Subcutaneous adipose tissue (tissue), 4 donors: ENCODE results near the gene PSMD14. TPM values are rescaled to one million over a fixed set of nuclear protein-coding genes. Genes with fewer than 3 reads are reported as not detected.

ENCODE experiments used
- total RNA-seq, 4 donors: library from RNA; depleted of rRNA; stranded (reverse); fragments of >200 nt; gene quantifications; one replicate each; pipeline ENCODE4 v1.1.0, GENCODE V29; 2016
- TF ChIP-seq, protein P1 (sequence below): fragments of 450-650 bp; IDR thresholded peaks from one replicate; pipeline ENCODE4 v1.5.1; 2016; ENCODE audit warnings: low read depth, mild to moderate bottlenecking, control low read depth, antibody characterized with exemption, moderate library complexity

Gene PSMD14
- total RNA-seq, 4 donors from 2014 or later: 29.9 to 73.5 (median 43.1) TPM

DNA sequence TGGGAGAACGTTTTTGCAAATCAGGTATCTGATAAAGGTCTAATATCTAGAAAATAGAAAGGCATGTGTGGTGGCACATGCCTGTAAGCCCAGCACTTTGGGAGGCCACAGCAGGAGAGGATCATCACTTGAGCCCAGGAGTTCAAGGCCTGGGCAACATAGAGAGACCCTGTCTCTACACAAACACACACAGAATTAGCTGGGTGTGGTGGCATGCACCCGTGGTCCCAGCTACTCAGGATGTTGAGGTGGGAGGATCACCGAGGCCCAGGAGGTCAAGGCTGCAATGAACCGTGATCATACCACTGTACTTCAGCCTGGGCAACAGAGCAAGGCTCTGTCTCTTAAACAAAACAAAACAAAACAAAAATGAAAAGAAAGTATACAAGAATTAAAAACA, 94.1 kb downstream of the PSMD14 start:
- TF ChIP-seq, protein P1, sequence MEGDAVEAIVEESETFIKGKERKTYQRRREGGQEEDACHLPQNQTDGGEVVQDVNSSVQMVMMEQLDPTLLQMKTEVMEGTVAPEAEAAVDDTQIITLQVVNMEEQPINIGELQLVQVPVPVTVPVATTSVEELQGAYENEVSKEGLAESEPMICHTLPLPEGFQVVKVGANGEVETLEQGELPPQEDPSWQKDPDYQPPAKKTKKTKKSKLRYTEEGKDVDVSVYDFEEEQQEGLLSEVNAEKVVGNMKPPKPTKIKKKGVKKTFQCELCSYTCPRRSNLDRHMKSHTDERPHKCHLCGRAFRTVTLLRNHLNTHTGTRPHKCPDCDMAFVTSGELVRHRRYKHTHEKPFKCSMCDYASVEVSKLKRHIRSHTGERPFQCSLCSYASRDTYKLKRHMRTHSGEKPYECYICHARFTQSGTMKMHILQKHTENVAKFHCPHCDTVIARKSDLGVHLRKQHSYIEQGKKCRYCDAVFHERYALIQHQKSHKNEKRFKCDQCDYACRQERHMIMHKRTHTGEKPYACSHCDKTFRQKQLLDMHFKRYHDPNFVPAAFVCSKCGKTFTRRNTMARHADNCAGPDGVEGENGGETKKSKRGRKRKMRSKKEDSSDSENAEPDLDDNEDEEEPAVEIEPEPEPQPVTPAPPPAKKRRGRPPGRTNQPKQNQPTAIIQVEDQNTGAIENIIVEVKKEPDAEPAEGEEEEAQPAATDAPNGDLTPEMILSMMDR: no peak

DNA sequence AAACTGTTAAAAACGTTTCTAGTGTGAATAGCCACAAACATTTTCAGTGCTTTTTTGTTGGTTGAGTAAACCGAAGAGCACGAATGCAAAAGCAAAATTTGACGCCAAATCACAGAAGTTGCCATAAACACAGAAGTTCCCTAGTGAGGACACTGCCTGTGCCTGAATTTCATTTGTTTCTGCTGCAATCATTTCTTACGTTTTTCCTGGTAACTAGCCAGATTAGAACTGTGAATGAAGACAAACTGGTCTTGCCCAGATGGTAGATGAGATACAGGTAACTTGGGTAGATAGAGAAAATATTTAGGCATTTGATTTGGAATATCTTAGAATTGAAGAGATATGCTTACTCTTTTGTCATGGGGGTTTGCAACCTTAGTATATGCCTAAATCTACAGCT, 98.1 kb downstream of the PSMD14 start:
- TF ChIP-seq, protein P1: no peak

DNA sequence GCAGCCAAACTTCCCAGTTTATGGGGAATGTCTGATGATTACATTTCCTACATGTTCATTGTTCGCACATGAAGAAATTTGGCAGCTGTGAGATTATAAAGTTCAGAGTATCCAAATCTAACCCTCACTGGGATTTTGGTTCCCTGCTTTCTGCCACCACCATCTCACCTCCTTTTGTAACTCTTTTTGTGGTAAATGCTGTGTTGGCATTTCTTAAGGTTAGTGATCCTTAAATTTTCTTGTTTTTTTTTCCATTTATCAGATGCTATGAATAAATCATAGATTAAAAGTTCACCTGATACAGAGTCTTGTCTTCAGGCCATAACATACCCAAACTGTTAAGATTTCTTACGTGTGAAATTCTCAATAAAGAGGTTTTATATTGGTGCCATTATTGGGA, 99.4 kb downstream of the PSMD14 start:
- TF ChIP-seq, protein P1: no peak

DNA sequence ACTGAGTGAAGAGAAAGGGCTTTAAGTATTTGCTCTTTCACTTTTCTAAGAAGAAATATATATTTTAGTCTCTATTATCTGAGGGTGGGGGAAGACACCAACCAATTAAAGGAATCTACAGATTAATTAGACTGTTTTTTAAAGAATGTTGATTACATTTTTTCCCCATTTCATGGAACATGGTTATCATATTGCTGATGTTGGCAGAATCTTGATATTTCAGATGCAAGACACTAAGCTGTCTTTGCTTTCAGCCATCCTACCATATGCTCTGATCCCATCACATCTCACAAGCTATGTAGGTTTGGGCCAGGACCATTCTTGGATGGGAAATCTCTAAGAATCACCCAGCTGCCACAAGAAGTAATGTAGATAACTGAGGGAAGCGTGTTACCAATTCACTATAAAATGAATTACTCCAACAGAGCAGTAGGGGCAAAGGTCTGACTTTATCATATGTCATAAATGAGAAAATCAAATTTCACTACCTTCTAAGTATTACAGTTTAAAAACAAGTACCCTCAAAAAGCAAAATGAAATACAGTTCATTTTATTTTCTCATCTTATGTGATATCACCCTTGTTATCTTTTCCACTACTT, 101.2 kb downstream of the PSMD14 start:
- TF ChIP-seq, protein P1: no peak

DNA sequence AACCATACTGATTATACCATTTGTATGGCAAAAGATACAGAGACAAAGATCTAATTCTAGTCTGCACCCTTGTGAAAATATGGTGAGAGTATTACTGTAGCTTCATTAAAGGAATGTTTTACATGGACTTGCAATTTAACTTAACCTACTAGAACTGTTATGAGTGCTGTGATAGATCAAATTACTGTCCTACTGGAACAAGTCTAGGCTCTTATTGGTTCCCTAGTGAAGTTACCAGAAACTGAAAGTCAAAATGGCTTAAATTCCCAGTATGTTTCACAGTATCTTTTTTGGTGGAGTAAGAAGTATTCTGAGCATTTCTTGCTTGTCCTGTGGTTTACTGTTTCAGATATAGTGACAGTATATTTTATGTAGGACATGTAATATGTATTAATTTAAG, 104.1 kb downstream of the PSMD14 start:
- TF ChIP-seq, protein P1: no peak

DNA sequence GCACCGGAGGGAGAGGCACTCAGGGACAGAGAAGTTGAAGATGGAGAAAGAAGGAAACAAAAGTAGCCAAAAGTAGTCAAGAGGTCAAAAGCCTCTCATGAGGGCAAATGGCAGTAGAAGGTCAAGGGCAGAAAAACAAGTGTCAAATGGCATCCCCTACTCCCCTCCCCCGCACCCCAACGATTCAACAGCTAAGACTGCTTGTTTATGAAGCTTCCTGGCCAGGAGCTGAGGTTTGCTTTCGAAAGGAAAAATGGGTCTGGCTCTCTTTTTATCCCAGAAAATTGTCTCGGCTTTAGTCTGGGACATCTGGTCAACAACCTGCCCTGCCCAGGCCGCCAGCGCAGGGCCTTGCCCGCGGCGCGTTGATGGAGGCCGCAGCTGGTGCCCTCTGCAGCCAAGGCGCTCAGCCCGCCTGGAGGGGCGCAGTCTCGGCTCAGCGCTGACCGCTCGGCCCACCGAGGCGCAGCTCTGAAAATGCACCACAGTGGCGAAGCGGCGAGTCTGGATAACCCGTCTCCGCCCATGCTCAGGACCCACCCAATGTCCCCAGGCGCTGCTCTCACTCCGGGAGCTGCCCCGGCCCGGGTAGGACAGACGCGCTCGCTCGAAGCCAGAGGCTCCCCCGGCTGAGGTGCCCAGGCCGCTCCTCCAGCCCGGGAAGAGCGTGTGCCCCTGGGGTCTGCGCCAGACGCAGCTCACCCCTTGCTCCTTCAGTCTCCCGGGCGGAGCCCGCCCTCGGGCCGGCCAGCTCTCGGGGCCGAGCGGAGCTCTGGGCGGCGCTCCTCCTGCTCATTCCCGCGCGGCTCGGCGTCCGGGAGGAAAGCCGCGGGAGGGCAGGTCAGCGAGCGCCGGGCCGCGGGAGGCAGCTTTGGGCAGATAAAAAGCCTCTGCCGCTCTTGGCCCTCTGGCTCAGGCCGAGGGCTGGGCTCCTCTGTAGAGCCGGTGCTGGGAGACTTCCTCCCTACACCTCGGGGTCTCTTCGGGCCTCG, 106.1 kb downstream of the PSMD14 start:
- TF ChIP-seq, protein P1: no peak
